Stimulated activated CD4-positive, alpha-beta T cell treated with anti-CD3 and anti-CD28 coated beads, Interleukin-15, amount 100 ng/mL, for 1 hour (primary cell): ENCODE measurements around the gene OR52B4.
"Not testable (repeated sequence)": the region's sequence is repeated elsewhere in the genome, so short reads cannot be mapped to it uniquely, and the experiment has no call there.

ENCODE experiments used
- DNase-seq, 2 donors: peaks; one replicate each; pipeline ENCODE4 v3.0.0-alpha.2; 2020; ENCODE audit warnings: low read depth in 1 of 2, low spot score in 1 of 2

Gene OR52B4

DNA sequence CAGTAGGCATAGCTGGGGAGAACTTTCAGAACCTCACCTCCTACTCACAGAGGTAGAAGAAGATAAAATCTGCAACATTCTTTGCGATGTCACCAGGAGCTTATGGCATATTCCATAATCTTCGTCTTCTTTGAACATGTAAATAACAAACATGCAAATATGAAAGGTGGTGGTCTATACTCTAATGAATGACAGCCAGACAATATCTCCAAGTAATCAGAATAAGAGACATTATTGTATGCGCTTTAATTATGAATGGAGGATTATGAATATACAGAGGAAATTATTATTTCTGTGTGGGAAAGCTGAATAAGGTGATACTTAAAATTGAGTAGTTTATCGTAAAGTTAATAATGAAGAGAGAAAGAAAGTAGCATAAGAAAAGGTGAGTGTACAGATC, at the start of gene OR52B4:
Gene OR52B4, minus strand, starts transcription at position 101 of the 400 bp plus-strand sequence. Its CDS starts 91 bp downstream, at position 10.
- DNase-seq, result no peak

- DNase-seq, result no peak
These were observed 48.6 kb upstream of the OR52B4 start for GRCh38 chr11:4416816-4417215.

GRCh38 chr11:4416306-4416705, 48.1 kb upstream of the OR52B4 start:
- DNase-seq, result no peak

DNA sequence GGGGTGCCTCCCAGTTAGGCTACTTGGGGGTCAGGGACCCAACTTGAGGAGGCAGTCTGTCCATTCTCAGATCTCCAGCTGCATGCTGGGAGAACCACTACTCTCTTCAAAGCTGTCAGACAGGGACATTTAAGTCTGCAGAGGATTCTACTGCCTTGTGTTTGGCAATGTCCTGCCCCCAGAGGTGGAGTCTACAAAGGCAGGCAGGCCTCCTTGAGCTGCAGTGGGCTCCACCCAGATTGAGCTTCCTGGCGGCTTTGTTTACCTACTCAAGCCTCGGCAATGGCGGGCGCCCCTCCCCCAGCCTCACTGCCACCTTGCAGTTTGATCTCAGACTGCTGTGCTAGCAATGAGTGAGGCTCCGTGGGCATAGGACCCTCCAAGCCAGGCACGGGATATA, 38.0 kb upstream of the OR52B4 start:
- DNase-seq, result not testable (repeated sequence)

- DNase-seq, result no peak
These were observed 25.7 kb upstream of the OR52B4 start for GRCh38 chr11:4393858-4394223.

- peak; percentile 68 to 85 for DNase-seq
These were observed 25.1 kb upstream of the OR52B4 start, which contains the start of gene TRIM21 for GRCh38 chr11:4393209-4393857. TSS of gene TRIM21 (minus strand) at chr11:4393702. CDS start at chr11:4390409, 3,293 bp downstream.

- DNase-seq, result no peak
These were observed 20.0 kb upstream of the OR52B4 start for GRCh38 chr11:4388221-4388620.

GRCh38 chr11:4385978-4386740, 18.0 kb upstream of the OR52B4 start:
- DNase-seq, result no peak

GRCh38 chr11:4381901-4382300, 13.7 kb upstream of the OR52B4 start:
- DNase-seq, result no peak

DNA sequence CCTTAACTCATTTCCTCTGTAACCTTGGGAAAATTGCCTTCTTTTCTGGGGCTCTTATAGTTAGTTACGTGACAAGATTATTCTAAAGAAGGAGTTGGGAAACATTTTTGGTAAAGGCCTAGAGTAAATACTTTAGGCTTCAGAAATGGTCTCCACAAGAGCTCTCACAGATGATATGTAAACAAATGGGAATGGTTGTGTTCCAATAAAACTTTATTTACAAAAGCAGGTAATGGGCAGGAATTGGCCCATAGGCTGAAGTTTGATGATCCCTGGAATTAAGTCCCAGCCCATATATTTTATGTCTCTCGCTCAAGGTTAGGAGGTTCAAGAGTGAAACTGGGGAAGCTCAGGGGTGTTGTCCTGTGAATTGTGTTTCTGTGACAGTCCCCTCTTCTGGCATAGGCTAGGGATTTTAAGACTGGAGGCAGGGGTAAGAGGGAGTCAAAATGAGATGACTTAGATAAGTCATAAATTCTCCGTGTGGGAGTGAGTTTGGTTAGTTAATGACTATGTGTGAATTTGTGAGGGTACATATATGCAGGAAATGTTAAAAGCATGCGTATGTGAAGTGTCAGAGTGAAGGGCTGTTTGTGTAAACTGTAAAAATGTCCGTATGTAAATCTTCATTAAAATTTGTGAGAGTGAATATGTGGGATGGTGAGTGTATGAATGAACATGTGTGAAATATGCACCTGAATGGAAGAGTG, 7.4 kb upstream of the OR52B4 start:
- no peak for DNase-seq

DNA sequence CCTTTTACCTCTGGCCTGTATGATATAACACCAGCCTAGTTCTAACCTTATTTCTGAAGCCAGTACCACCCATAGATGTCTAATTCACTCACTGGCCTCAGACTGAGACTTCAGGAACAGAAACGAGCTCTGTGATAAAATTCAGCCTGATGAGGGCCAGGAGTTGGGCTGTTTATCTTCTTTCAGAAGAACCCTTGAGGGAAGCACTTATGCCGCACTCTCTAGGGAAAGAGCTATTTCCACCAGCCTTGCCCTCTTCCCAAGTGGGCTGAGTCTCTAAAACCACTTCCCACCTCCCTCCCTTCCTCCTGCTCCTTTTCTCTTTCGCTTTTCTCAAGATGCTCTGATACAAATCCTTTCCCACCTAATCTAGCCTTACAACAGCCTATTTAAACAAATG, 2.0 kb upstream of the OR52B4 start:
- no peak for DNase-seq

- DNase-seq, result not testable (repeated sequence)
These were observed 20.0 kb downstream of the OR52B4 start for GRCh38 chr11:4348142-4348541.

GRCh38 chr11:4345366-4345765, 22.8 kb downstream of the OR52B4 start:
- not testable (repeated sequence) for DNase-seq

DNA sequence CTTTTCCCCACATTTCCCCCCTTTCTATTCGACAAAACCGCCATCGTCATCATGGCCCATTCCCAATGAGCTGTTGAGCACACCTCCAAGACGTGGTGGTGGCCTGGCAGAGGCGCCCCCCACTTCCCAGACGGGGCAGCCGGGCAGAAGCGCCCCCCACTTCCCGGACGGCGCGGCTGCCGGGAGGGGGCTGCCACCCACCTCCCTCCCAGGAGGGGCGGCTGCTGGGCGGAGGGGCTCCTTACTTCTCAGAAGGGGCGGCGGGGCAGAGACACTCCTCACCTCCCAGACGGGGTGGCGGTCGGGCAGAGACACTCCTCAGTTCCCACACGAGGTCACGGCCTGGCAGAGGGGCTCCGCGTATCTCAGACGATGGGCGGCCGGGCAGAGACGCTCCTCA, 33.8 kb downstream of the OR52B4 start:
- DNase-seq, result not testable (repeated sequence)
